ENCODE data around the gene CMTM4.
"Not testable (repeated sequence)": the region's sequence is repeated elsewhere in the genome, so short reads cannot be mapped to it uniquely, and the experiment has no call there.

The CMTM4 gene

GRCh38 chr16:66705790-66706505 is 9.4 kb upstream of the CMTM4 start:
- peak; percentile 56 for DNase-seq

DNA sequence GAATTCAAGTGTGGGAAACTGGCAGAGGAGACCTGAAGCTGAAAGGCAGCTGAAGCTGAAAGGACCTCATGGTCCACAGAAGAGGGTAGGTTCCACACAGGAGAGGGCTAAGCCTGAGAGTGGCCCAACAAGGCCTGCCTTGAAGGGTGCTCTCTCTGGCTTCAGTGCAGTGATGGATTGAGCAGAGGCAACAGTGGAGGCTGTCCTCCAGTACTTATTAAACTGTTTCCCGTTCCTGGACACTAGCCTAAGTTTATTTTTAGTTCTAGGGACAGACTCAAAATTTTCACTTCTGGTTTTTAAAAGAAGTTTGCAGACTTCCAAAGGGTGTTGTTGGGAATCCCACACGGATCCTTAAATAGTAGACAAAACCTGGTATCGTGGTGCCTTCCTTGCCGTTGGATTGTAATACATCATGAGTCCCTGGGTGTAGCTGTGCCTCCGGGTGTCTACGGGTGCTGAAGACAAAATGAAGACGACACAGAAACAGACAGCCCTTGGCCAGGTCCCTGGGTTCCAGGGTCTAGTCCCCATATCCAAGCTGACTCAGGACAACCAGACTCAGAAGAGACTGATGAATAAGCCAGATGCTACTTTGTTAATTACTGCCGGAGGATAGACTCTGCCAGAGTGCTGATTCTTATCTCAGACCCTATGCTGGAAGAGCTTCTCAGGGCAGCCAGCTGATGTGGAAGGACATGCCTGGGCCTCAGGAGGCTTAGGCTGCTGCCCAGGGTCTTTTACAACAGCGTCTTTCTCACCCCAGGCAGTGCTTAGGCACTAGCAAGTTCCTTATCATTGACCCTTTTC is 7.1 kb upstream of the CMTM4 start:
- DNase-seq, result no peak

- DNase-seq, result no peak
These were observed 5.0 kb upstream of the CMTM4 start for GRCh38 chr16:66701516-66701915.

DNA sequence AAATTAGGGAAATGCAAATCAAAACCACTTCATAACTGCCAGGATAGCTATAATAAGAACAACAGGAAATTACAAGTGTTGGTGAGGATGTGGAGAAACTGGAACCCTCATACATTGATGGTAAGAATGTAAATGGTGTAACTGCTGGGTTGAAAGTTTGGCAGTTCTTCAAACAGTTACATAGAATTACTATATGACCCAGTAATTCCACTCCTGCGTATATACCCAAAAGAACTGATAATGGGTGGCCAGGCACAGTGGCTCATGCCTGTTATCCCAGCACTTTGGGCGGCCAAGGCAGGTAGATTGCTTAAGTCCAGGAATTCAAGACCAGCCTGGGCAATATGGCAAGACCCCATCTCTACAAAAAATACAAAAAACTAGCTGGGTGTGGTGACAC is 4.5 kb upstream of the CMTM4 start:
- no peak for DNase-seq

DNA sequence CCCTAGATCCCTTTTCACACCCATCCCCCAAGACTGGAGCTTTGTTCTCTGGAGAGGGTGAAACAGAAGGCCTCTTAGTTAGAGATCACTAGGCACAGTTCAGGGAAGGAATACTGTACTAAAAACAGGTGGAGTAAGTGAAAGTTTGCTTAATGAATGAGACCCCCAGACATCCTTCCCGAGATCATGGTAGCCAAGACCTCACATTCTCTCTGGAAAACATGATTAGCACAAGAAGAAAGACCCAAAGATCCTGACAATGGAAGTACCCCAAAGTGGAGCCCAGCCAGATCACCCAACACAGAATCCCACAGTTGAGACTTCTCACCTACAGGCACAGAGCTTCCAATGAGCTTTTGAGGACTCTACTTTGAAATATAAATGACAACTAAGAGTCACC is 3.4 kb upstream of the CMTM4 start:
- DNase-seq, result no peak

GRCh38 chr16:66698046-66698445 is 1.5 kb upstream of the CMTM4 start:
- DNase-seq, result no peak

DNA sequence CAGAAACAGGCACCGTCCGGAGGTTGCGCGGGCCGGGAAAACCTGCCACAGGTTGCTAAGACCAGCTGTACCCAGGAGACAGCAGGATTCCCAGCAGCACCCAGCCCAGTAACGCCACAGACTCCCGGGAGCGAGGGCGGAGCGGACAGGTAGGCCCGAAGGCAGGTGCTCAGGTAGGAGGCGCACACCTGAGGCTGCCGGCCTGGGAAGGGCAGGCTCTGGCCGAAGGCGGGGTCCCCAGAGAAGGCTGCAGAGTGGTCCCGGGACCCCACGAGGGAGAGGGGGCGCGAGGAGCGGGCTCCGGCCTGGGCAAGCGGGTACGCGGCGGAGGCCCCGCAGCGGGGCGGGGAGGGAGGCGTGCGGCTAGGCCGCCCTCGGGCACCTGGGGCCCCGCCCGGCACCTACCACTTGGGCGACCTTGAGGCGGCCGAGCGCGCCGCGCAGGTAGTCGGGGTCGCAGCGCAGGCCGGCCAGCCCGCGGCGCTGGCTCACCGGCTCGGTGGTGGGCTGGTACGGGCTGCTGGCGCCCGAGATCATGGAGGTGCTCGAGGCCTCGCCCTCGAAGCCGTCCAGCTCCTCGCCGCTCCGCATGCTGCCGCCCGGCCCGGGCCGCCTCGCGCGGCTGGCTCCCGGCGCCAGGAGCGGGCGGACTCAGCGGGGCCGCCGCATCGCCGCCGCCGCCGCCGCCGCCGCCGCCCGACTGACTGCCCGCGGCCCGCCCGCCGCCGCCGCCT is 441 bp downstream of the CMTM4 start:
- DNase-seq, result no peak

DNA sequence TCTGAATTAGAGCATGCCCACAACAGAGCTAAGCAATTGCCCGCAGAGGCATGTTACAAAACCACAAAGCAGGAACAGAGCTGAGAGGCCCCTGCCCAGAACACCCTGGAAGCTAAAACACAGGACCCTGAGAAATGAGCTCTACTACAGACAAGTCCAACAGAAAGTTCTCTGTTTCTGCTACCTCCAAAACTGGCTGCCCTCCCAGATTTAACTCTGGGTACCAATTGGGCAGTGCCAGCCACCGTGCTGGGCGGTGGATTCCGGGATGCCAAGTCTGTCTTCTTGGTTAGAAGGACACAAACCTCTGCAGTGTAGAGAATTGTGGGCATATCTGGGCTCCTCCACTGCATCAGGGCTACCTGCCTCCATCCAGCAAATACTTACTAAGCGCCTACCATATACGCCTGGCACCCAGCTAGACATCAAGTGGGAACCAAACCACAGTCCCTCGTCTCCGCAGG is 1.0 kb downstream of the CMTM4 start:
- DNase-seq, result no peak

- DNase-seq, result no peak
These were observed 3.4 kb downstream of the CMTM4 start for GRCh38 chr16:66693149-66693548.

- DNase-seq, result no peak
These were observed 4.2 kb downstream of the CMTM4 start for GRCh38 chr16:66692341-66692740.

DNA sequence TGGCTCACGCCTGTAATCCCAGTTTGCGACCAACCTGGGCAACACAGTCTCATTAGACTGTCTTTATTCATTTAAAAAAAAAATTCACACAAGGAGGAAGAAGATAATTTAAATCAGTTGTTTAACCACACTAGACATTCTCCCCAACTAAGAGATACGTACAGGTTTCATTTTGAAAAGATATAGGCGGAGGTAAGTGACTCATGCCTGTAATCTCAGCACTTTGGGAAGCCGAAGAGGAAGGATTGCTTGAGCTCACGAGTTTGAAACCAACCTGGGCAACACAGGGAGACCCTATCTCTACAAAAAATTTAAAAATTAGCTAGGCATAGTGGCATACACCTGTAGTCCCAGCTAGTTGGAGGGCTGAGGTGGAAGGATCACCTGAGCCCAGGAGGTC is 5.3 kb downstream of the CMTM4 start:
- DNase-seq, result no peak

DNA sequence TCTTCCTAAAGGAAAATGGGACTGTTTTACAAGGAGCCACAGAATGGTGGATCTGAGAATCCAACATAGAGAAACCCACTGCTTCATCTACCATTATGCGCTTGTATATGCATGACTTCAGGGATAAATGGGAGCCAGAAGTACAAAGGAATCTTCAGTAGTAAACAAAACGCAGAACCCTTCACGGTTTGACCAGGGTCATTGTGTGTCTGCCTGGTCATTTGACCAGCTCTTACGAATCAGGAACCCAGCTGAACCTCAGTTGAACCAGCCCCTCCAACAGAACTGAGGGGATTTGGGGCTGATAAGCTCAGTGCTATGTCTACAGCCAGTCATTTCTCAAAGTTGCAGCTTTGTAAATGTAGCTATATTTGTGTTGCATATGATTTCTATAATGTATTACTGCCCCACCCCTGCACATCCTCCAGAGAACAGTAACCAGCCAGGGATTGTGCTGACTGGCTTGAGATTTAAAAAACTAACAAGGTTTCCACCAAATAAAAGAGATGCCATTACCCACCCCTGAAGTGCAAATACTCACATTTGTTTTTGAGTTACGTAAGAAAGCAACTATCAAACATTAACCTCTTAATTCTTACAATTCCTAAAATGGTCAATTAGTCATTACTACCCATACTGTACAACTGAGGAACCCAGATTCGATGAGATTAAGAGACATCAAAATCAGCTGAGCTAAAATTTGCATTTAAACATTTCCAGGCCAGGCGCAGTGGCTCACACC is 6.3 kb downstream of the CMTM4 start:
- DNase-seq, result no peak

DNA sequence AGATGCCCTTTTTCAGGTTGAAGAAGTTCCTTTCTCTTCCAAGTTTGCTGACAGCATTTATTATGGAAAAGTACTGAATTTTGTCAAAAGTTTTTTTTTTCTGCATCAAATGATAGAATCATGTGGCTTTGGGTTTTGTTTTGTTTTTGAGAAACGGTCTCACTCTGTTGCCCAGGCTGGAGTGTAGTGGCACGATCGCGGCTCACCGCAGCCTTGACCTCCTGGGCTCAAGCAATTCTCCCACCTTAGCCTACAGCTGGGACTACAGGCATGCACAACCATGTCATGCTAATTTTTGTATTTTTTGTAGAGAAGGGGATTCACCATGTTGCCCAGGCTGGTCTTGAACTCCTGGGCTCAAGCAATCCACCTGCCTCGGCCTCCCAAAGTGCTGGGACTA is 7.3 kb downstream of the CMTM4 start:
- no peak for DNase-seq

DNA sequence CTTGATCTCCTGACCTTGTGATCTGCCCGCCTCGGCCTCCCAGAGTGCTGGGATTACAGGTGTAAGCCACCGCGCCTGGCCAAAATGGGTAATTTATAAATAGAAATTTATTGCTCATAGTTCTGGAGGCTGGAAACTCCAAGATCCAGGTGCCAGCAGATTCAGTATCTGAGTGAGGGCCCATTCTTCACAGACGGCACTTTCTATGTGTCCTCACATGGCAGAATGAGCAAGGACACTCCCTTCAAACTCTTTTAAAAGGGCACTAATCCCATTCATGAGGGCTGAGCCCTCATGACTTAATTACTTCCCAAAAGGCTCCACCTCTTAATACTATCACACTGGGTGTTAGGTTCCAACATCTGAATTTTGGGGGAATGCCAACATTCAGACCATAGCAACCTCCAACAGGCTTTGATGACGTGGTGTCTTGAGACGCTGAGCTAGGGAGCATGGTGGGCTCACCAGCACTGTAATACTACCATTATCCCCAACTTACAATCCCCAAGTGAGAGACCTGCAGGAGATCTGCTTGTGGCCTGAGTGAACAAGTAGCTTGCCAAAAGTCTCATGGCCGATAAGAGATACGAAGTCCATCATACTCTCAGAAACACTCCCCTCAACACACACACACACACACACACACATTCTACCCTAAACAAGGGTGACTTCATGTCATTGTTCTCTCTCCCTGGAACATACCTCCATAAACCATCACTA is 8.5 kb downstream of the CMTM4 start:
- no peak for DNase-seq

GRCh38 chr16:66685501-66686115 is 10.9 kb downstream of the CMTM4 start:
- not testable (repeated sequence) for DNase-seq

DNA sequence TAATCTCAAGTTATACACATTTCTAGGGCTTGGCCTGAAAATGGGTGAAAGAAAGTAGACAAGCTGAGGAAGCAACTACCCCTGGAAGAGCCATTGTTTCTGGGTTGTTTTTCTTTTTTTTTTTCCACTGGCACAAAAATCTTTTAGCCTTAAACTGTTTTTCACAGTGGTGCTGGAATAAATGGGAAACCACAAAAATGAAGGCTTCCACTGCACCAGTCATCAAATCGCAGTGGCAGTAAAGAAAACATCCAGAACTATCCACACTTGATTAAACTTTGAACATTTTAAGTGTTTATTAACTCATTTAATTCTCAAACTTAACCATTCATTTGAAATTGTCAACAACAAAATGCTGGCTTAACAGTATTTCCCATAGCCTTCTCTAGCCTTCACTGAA is 14.3 kb downstream of the CMTM4 start:
- peak; percentile 58 for DNase-seq

DNA sequence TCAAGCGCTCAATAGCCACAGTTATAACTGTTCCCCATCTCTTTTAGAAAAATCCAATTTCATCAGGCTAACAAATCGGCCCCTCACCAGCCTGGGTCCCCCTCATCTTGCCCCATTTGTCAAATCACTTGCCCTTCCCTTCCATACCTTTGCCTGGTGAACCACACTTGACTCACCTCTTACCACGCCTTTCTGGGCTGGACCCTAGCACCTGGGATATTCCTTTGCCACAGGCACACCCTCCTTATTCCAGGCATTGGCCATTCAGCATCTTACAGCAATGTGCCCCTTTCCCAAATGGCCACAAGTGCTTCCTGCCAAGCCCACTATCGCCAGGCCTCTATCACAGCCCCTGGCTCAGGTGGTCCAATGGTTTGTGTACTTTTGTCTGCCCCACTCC is 14.9 kb downstream of the CMTM4 start:
- no peak for DNase-seq

GRCh38 chr16:66678337-66678736 is 18.2 kb downstream of the CMTM4 start:
- no peak for DNase-seq

DNA sequence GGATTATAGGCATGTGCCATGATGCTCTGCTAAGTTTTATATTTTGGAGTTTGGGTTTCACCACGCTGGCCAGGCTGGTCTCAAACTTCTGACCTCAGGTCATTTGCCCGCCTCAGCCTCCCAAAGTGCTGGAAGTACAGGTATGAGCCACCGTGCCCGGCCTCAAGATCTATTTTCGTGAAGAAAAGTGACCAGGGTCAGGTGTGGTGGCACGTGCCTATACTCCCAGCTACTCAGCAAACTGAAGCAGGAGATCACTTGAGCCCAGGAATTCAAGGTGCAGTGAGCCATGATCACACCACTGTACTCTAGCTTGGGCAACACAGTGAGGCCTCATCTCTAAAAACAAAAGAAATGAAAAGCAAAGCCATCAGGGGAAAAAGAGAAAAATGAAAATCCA is 18.7 kb downstream of the CMTM4 start:
- DNase-seq, result no peak

DNA sequence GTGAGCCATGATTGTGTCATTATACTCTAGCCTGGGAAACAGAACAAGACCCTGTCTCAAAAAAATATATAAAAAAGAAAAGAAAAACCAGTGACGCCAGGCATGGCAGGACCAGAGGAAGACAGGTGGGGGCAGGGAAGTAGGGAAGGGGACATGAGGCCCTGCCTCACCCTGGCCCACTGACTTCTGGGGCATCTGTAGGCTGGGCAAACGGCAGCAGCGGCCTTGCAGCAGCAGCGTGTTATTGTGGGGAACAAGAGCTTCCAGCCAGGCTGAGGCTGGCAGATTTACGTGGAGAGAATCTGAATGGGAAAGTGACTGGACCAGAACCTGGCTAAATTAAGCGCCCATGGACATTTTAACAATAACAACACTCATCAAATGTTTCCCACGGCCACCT is 19.4 kb downstream of the CMTM4 start:
- DNase-seq, result no peak

- no peak for DNase-seq
These were observed 19.9 kb downstream of the CMTM4 start for GRCh38 chr16:66676599-66676998.

- no peak for DNase-seq
These were observed 22.9 kb downstream of the CMTM4 start for GRCh38 chr16:66673691-66674090.

Measured in fibroblast of skin of scalp (primary cell).